ENCODE data around the gene NGDN.
"Not testable (repeated sequence)": the region's sequence is repeated elsewhere in the genome, so short reads cannot be mapped to it uniquely, and the experiment has no call there.

Gene NGDN, protein sequence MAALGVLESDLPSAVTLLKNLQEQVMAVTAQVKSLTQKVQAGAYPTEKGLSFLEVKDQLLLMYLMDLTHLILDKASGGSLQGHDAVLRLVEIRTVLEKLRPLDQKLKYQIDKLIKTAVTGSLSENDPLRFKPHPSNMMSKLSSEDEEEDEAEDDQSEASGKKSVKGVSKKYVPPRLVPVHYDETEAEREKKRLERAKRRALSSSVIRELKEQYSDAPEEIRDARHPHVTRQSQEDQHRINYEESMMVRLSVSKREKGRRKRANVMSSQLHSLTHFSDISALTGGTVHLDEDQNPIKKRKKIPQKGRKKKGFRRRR

GRCh38 chr14:23469127-23469905, at the start of gene NGDN:
Gene NGDN (plus strand): TSS chr14:23469703. CDS start chr14:23469716, 13 bp downstream.
- peak; percentile 97 to 100 for DNase-seq

DNA sequence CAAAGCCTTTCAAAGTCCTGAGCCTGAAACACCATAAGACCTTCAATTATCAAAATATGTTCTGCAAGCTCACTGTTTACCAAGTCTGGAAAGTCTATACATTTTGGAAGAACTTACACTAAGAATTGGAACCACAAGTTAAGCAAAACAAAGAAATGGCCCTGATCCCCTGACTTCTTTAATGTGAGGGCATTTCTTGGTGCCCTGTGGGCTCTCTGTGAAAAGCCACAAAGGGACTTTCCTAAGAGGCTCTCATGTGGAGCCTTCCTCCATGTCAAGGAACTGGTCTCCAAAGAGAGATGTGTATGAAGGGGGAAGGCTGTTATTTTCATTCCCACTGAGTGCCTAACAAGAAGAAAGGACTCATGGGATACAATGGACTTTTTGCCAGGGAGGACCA, 47.9 kb upstream of the NGDN start:
- DNase-seq: no peak

- DNase-seq: no peak
Observed at GRCh38 chr14:23423657-23424056, 45.8 kb upstream of the NGDN start.

DNA sequence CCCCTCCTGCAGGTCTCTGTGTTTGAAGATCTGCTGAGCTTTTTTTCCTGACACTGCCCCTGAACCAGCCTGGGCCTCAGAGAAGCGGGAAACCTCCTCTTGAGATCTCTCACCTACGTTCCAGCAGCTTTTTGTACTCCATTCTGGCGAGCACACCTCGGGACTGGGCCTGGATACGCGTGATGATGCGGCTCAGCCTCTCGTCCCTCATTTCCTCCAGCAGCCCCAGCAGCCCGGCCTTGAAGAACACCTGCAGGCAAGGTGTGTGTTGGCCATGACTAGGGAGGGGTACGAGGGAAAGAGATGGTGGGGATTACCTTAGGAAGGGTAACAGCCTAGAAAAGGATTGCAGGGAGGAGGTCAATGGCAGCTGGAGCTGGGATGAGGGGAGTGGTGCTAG, 44.3 kb upstream of the NGDN start:
- DNase-seq: no peak

GRCh38 chr14:23425798-23426197, 43.7 kb upstream of the NGDN start:
- not testable (repeated sequence) for DNase-seq

GRCh38 chr14:23428686-23429495, 40.6 kb upstream of the NGDN start:
- no peak for DNase-seq

- DNase-seq: no peak
Observed at GRCh38 chr14:23430016-23430722, 39.3 kb upstream of the NGDN start.

- no peak for DNase-seq
Observed at GRCh38 chr14:23430723-23431085, 38.8 kb upstream of the NGDN start.

- no peak for DNase-seq
Observed at GRCh38 chr14:23431486-23431885, 38.0 kb upstream of the NGDN start.

- DNase-seq: no peak
Observed at GRCh38 chr14:23432102-23432925, 37.2 kb upstream of the NGDN start.

GRCh38 chr14:23432946-23433345, 36.6 kb upstream of the NGDN start:
- DNase-seq: no peak

DNA sequence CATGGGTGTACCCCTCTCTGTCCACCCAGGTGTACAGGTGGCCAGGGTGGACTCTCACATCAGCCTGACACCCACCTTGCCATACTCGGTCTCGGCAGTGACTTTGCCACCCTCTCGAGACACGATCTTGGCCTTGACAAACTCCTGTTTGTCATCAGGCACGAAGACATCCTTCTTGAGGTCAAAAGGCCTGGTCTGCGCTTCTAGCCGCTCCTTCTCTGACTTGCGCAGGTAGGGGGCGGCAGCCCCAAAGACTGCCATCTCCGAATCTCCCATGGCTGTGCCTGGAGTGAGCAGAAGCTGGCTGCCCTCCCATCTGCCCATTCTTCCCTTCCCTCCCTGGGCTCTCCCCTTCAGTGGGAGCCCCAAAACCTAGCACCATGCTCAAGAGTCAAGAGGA, 36.0 kb upstream of the NGDN start:
- no peak for DNase-seq

- DNase-seq: no peak
Observed at GRCh38 chr14:23434488-23435222, 34.8 kb upstream of the NGDN start.

DNA sequence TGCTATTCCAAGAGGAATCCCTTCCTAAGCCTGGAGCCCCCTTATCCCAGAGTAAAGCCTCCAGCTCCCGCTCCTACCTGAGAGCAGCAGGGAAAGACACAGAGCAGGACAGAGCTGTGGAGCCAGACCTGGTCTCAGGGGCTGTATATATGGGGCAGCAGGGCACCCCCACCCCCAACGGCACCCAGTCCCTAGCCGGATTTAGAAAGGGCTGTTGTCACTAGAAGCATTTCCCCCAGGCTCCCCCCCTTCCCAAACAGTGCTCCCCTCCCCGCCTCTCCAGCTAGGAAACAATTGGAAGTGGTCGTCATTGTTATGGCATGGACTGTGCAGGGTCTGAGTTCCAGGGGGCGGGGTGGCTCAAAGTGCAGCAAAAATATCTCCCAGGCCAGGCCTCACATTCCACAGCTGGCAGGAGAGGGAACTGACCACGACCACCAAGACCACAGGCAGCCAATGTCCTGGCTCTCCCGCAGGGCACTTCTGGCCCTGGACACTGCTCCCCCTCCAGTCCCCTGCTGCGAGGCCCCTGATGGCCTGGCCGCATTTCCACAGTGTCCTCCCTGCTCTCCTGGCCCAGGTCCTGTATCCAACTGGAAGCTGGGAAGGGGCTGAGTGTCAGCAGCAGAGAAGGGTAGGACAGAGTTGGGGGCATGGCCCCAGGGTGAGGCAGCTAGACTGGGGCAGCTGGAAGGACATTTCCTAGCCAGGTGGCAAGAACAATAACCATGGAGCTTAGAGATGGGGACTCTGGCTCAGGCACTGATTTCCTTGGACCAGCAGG, 33.8 kb upstream of the NGDN start, which contains the start of gene MYH7:
MYH7 (minus strand) TSS at position 118 of the 784 bp plus-strand sequence. CDS start 1,928 bp downstream, outside the sequence.
- DNase-seq: no peak

- no peak for DNase-seq
Observed at GRCh38 chr14:23436327-23437132, 33.0 kb upstream of the NGDN start.

DNA sequence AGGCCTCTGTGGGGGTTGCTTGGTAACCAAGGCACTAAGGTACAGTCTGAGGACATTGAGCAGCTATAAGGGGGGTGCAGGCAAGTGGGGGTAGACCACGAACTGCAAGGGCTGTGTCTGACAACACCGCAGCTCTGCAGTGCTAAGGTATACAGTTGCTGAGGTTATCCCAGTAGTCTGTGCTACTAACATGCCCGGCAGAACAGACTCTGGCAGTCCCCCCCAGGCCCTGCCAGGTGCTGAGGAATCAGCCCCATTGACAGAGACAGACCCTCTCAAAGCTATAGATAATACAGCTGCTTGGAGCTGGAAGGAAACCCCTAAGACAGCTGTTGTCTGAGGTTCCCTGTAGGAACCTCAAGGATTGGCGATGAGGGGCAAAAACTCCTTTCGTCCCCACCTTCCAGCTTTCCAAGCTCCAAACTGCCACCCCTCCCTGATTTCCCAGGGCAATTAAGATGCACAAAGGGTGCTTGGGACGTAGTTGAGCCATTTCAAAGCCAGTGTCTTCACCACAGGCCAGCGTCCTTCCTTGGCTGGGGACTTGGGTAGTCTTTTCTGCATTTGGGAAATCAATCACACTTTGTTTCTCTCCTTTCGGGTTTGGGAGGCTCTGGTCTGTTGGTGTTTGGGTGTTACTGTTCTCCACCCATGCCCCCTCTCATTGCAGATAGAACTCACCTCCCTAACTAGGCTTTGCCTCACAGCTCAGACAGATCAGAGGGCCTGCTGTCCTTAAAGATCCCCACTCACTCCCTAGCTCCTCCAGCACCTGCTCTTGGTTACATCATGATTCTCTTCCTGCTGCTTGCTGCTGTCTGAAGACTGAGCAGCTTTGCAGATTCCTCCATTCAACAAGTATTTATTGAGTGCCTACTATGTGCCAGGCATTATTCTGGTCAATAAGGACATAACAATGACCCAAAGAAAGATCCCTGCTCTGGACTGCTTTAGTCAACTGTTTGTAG, 32.1 kb upstream of the NGDN start:
- no peak for DNase-seq

GRCh38 chr14:23438101-23438971, 31.2 kb upstream of the NGDN start:
- no peak for DNase-seq
